Activated CD8-positive, alpha-beta T cell treated with anti-CD3 and anti-CD28 coated beads for 36 hours (primary cell): ENCODE data around the gene RABGAP1L. TPM values are rescaled to one million over a fixed set of nuclear protein-coding genes. Genes with fewer than 3 reads are reported as not detected.

ENCODE experiments used
- ATAC-seq: fragments of 200-7000 bp; cut with Tn5 transposase; one replicate; pipeline ENCODE4 v1.10.0; 2021; ENCODE audit warnings: mild to moderate bottlenecking, moderate library complexity
- CTCF ChIA-PET: fragments of 350-600 bp; sonication (Branson Sonifier 250); formaldehyde crosslinking; loops from one replicate; lab custom pipeline; 2021; ENCODE audit warnings: antibody characterized with exemption; lab: Charles Lee
- POLR2A ChIA-PET: fragments of 350-600 bp; sonication (Branson Sonifier 250); formaldehyde crosslinking; loops from one replicate; lab custom pipeline; 2021; ENCODE audit warnings: antibody characterized with exemption; lab: Charles Lee
- DNase-seq: peaks from one replicate; pipeline ENCODE4 v3.0.0-alpha.2; 2020
- H3K27ac Mint-ChIP-seq: one replicate; pipeline ENCODE4 v1.8.0; 2021; ENCODE audit warnings: mild to moderate bottlenecking, mixed read lengths
- H3K27me3 Mint-ChIP-seq: one replicate; pipeline ENCODE4 v1.8.0; 2021; ENCODE audit warnings: mixed read lengths
- H3K36me3 Mint-ChIP-seq: one replicate; pipeline ENCODE4 v1.8.0; 2021; ENCODE audit warnings: low read depth, mixed read lengths
- H3K4me1 Mint-ChIP-seq: one replicate; pipeline ENCODE4 v1.8.0; 2021; ENCODE audit warnings: low read depth, mixed read lengths
- H3K4me3 Mint-ChIP-seq: one replicate; pipeline ENCODE4 v1.8.0; 2021; ENCODE audit warnings: mild to moderate bottlenecking, moderate library complexity, mixed read lengths
- H3K9me3 Mint-ChIP-seq: one replicate; pipeline ENCODE4 v1.8.0; 2021; ENCODE audit warnings: mixed read lengths
- CTCF ChIP-seq: fragments of 200-600 bp; IDR thresholded peaks from one replicate; pipeline ENCODE4 v1.8.0; 2022; ENCODE audit warnings: antibody characterized with exemption, mild to moderate bottlenecking
- intact Hi-C: fragments of 100-400 bp; cut with micrococcal nuclease; formaldehyde crosslinking; loops from one replicate; pipeline ENCODE4 v1.10.0; 2022
- total RNA-seq, 2 experiments: library from RNA; stranded (reverse); gene quantifications; one replicate each; pipeline ENCODE4 v1.2.3, GENCODE V29; 2021

The RABGAP1L gene
- total RNA-seq, 2 experiments from 2014 or later = 26.9 to 29.4 TPM

DNA sequence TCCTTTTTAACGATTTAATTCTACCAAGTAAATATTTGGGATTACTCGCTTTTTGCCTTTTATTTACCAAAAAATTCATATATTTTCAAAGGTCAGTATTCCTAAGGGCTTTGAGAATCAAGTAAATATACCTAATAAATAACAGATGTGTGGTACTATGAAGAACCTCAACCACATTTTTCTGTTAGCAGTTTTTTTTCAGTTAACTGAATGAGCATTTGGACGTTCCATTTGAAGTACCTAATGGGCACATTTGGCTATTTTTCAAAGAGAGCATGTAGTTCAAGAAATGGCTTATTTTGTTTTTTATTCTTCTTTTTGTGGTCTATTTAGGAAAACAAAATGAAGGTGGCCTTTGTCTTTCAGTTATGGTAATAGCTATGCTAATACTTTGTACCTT, 541.5 kb downstream of the RABGAP1L start:
- Mint-ChIP-seq H3K36me3 (peaks cover 4% of the 10 kb centered on the region), H3K9me3 (no peaks in the 10 kb centered on the region), H3K4me3 (no peak overlapping the region), H3K4me1 (no peaks in the 10 kb centered on the region), H3K27me3 (no peaks in the 10 kb centered on the region), H3K27ac (no peak overlapping the region)
- intact Hi-C loops = no loop called here
- ChIA-PET POLR2A (no interaction called here), CTCF (interaction anchor here (0.6 kb wide), 1 partner anchor 438 kb away, joined by 3 read pairs; no protein-coding TSS in a partner anchor)
- no peak for TF ChIP-seq CTCF
- ATAC-seq = no peak
- no peak for DNase-seq

DNA sequence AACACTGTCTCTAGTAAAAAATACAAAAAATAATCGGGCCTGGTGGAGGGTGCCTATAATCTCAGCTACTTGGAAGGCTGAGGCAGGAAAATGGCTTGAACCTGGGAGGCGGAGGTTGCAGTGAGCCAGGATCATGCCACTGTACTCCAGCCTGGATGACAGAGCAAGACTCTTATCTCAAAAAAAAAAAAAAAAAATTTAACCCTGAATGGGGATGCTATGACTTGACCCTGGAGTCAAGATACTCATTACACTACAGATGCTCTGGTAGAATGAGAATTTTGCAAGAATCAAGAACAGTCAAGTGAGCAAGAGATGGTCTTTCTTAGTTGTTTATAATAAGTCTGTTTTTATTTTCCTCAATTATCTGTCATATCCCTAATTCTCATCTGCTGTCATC, 542.2 kb downstream of the RABGAP1L start:
- H3K36me3 Mint-ChIP-seq = peaks cover 5% of the 10 kb centered on the region
- H3K4me3 Mint-ChIP-seq = no peak overlapping the region
- TF ChIP-seq CTCF = no peak
- CTCF ChIA-PET = interaction anchor here (0.6 kb wide), 1 partner anchor 439 kb away, joined by 3 read pairs; no protein-coding TSS in a partner anchor
- intact Hi-C loops = no loop called here
- ATAC-seq (no peak), DNase-seq (no peak)
- H3K27me3 Mint-ChIP-seq = no peaks in the 10 kb centered on the region
- POLR2A ChIA-PET = no interaction called here
- no peaks in the 10 kb centered on the region for H3K9me3 Mint-ChIP-seq
- no peaks in the 10 kb centered on the region for H3K4me1 Mint-ChIP-seq
- no peak overlapping the region for H3K27ac Mint-ChIP-seq

DNA sequence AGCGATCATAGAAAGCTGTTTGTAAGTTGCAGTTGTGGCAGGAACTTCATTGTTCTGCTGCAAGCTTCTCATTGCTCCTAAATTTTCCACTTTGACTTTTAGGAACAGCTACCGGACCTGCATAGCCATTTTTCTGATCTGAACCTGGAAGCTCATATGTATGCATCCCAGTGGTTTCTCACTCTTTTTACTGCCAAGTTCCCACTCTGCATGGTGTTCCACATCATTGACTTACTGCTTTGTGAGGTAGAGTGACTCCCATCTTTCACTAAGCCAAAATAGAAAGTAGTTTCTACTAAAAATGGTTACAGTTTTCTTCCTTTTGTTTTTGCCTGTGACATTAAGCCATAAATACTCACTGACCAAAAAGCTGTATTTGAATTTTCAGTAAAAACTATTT, 542.7 kb downstream of the RABGAP1L start:
- CTCF ChIA-PET = interaction anchor here (1.0 kb wide), 1 partner anchor 16 kb away, joined by 3 read pairs; no protein-coding TSS in a partner anchor
- H3K4me1 Mint-ChIP-seq = no peaks in the 10 kb centered on the region
- TF ChIP-seq CTCF = no peak
- POLR2A ChIA-PET = no interaction called here
- peaks cover 10% of the 10 kb centered on the region for H3K36me3 Mint-ChIP-seq
- DNase-seq (no peak), ATAC-seq (no peak)
- H3K4me3 Mint-ChIP-seq = no peak overlapping the region
- H3K27me3 Mint-ChIP-seq = no peaks in the 10 kb centered on the region
- H3K27ac Mint-ChIP-seq = no peak overlapping the region
- no peaks in the 10 kb centered on the region for H3K9me3 Mint-ChIP-seq
- intact Hi-C loops = no loop called here

GRCh38 chr1:174703309-174703708, 544.0 kb downstream of the RABGAP1L start:
- Mint-ChIP-seq H3K9me3 (peaks cover 2% of the 10 kb centered on the region), H3K27me3 (no peaks in the 10 kb centered on the region), H3K27ac (no peak overlapping the region), H3K4me3 (no peak overlapping the region), H3K4me1 (no peaks in the 10 kb centered on the region), H3K36me3 (peaks cover 19% of the 10 kb centered on the region)
- DNase-seq (no peak), ATAC-seq (no peak)
- no peak for TF ChIP-seq CTCF
- POLR2A ChIA-PET = no interaction called here
- CTCF ChIA-PET = interaction anchor here (1.0 kb wide), 1 partner anchor 41 kb away, joined by 3 read pairs; no protein-coding TSS in a partner anchor
- intact Hi-C loops = no loop called here

- Mint-ChIP-seq H3K27me3 (no peaks in the 10 kb centered on the region), H3K4me1 (no peaks in the 10 kb centered on the region), H3K4me3 (no peak overlapping the region), H3K36me3 (peaks cover 22% of the 10 kb centered on the region), H3K27ac (no peak overlapping the region), H3K9me3 (peaks cover 2% of the 10 kb centered on the region)
- ATAC-seq (no peak), DNase-seq (no peak)
- CTCF ChIA-PET = no interaction called here
- POLR2A ChIA-PET = no interaction called here
- intact Hi-C loops = no loop called here
- TF ChIP-seq CTCF = no peak
Observed at GRCh38 chr1:174704300-174704699, 545.0 kb downstream of the RABGAP1L start.
